ENCODE results near the gene MPPED1. TPM values are rescaled to one million over a fixed set of nuclear protein-coding genes. Genes with fewer than 3 reads are reported as not detected.

MPPED1 gene
- total and polyA plus RNA-seq, 2 of the 13 experiments (the other 11 are each of a cell fraction or from before 2014, with no cell fraction given), result 0.77 TPM; not detected in 1

GRCh38 chr22:43404673-43405385 lies 7.0 kb upstream of the MPPED1 start (continued):
- TF ChIP-seq ZBTB43 (CRISPR knock-in tag; conservative IDR thresholded peaks at IDR 0.05), result no peak
- TF ChIP-seq PATZ1 (CRISPR knock-in tag; IDR thresholded peaks at IDR 0.05), result no peak
- no peak for TF ChIP-seq RELA (CRISPR knock-in tag; IDR thresholded peaks at IDR 0.05)
- TF ChIP-seq ARID2 (CRISPR knock-in tag; IDR thresholded peaks at IDR 0.05; ENCODE audit: borderline replicate concordance), result no peak
- no peak for TF ChIP-seq ZNF646 (CRISPR knock-in tag; IDR thresholded peaks at IDR 0.05)
- no peak for TF ChIP-seq KMT2A (CRISPR knock-in tag; IDR thresholded peaks at IDR 0.05)
- no peak for TF ChIP-seq ZNF331 (CRISPR knock-in tag; IDR thresholded peaks at IDR 0.05)
- no peak for TF ChIP-seq CENPX (CRISPR knock-in tag; IDR thresholded peaks at IDR 0.05)
